ENCODE data around the gene POU2AF1.

- TF ChIP-seq CTCF (IDR thresholded peaks at IDR 0.05; ENCODE audit: poor library complexity, severe bottlenecking) (no peak), POLR2AphosphoS5 (IDR thresholded peaks at IDR 0.05) (no peak), EZH2 (IDR thresholded peaks at IDR 0.05; ENCODE audit: borderline replicate concordance, insufficient read depth, low read length, poor library complexity, severe bottlenecking) (no peak), EP300 (conservative IDR thresholded peaks at IDR 0.05; ENCODE audit: poor library complexity, severe bottlenecking) (no peak), REST (IDR thresholded peaks at IDR 0.05; ENCODE audit: borderline replicate concordance) (no peak)
Observed at GRCh38 chr11:111350811-111351210, 28.3 kb downstream of the POU2AF1 start.
